ENCODE results near the gene HDDC2. TPM values are rescaled to one million over a fixed set of nuclear protein-coding genes. Genes with fewer than 3 reads are reported as not detected.

HDDC2 gene
- total RNA-seq, 1 donor from 2014 or later: 10.7 TPM

GRCh38 chr6:125269328-125269985, 32.3 kb downstream of the HDDC2 start:
- no peak for DNase-seq

GRCh38 chr6:125268765-125269164, 33.0 kb downstream of the HDDC2 start:
- DNase-seq: no peak

DNA sequence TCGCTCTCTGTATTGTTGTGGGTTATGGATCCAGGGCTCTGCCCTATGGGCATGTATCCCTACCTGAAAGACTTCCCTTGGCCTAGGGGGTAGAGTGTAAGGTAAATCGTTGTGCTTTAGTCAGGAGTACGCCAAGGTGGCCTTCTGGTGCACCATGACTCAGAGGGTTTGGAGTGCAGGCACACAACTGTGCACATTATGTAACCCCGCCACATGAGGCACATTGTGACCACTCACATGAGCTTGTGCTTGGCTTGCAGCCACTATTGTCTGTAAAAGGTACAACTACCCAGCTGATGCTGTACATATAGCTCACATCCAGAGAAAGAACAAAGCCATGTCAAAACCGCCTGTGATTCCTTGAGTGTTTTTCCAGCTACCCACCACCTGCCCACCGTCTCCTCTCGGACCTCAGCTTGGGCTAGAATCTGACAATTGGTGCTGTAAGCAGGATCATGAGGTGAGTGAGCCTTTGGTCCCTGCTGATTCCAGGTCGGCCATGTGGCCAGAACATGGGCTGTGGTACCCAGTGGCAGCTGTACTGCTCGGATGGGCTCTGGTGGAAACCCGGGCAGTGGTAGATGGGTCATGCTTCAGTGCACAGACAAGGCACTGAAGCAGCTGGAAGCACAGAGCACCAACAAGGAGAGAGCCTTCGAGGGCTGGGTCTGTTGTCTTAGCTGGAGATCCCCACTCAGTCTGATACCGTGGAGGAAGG, 33.8 kb downstream of the HDDC2 start:
- DNase-seq: peak; percentile 64

DNA sequence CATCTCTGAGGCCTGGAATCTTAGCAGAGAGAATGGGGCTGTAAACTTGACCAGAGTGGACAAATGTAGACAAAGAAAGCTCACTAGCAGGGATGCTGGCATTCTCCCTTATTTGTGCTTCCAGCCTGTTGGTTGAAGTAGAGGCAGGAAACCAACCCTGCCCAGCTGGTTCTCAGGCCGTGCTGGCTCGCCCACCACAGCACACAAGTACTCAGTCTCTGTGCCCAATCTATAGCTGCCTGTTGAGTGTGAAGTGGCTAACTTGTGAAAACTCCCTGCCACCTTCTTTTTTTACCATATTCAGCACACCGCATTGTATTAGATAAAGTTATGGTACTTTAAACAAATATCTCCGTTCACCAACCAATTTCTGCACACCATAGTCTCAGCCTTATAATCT, 37.3 kb downstream of the HDDC2 start:
- DNase-seq: no peak

- DNase-seq: no peak
Observed at GRCh38 chr6:125262016-125263013, 39.5 kb downstream of the HDDC2 start.

- DNase-seq: no peak
Observed at GRCh38 chr6:125259354-125259736, 42.4 kb downstream of the HDDC2 start.

DNA sequence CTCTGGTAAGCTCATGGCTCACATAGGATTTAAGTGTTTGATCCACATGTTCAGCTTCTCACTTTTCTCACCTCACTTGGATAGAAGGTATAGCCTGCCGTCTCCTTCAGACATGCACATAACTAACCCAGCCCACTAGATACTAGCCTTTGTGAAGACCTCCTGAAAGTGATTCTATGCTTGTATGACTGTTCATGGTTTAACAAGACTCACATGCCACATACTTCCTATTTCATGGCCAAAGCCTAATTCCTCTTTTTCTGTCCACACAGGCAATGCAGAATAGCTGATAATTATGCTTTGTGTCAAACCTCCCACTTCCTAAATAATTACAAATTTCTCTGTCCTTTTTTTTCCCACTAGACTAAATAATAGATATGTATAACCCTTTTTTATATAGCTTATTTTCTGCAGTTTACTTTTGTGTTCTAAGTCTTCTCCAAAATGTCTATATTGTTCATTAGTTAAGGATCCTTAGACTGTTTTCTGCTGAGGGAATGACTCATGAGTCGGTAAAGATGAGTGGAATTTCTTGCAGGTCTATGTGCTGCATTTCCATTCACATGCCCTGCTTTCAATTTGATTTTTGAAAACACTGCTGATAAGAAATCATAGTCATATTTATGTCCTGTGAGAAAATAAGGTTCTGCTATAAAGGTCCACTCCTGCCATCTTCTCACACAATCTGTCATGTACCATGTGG, 43.0 kb downstream of the HDDC2 start:
- no peak for DNase-seq

- DNase-seq: no peak
Observed at GRCh38 chr6:125257351-125257750, 44.4 kb downstream of the HDDC2 start.

DNA sequence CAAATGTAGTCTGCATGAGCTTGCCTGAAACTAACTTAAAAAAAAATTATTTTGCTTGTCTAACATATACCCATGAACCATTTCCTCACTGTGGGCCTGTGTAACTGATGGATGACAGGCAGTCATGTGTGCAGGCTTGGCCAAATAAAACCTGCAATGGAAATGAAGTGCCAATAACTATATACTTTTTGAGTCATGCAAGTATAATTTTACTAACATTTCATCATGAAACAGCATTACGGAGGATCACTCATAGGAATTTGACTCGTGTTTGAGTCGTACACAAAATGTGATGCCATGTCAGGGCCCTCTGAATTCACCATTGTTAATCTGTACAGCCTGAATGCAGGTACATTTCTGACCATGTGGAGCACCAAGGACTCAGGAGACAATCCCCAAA, 46.6 kb downstream of the HDDC2 start:
- no peak for DNase-seq

DNA sequence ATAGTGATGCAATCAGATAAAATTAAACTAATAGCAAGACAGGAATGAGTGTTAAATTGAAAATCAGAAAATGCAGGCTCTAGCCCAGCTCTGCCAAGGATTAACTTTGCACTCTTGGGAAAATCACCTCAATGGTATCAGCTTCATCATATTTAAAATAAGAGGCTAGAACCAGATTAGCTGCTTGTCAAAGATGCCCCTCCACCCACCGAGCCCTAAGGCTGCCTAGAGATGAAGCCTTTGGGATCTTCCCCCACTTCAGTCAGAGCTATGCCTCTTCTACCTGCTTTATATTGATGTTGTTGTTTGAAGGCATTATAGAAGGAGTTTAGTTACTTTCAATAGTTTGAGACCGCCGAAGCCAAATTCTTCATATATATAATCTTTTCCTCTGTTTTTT, 47.4 kb downstream of the HDDC2 start:
- DNase-seq: no peak

DNA sequence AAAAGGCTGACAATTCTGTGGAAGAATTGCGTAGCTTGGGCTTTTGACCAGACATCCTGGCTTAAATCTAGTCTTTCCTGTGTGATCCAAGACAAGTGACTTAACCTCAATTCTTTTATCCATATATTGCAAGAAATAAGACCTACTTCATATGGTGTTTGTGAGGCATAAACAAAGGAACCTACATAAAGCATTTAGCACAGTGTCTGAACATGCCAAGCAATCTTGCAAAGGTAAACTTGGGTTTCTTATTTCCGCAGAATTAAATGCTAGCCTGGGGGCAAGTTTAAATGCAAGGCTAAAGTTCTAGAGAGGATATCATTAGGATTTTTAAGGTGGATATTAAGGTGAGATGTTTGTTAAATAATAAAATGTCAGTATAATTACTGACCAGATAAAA, 47.9 kb downstream of the HDDC2 start:
- no peak for DNase-seq

DNA sequence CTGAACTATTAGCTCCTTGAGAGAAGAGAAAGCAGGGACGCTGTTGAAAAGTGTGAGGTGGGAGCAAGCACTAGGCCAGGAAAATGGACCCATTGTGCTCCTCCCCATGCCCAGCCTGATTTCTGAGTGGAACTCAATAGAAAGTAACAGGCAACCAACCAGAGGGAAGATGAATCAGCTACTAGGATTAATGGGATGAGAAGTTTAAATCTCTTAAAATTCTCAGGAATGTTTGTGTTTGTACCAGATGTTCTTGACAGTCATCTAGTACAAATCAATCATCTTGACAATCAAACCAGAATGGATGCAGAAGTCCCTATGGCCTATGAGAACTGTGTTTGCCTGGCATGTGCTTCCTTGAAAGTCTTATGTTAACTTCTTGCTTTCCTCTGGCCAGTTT, 48.9 kb downstream of the HDDC2 start:
- DNase-seq: no peak

DNA sequence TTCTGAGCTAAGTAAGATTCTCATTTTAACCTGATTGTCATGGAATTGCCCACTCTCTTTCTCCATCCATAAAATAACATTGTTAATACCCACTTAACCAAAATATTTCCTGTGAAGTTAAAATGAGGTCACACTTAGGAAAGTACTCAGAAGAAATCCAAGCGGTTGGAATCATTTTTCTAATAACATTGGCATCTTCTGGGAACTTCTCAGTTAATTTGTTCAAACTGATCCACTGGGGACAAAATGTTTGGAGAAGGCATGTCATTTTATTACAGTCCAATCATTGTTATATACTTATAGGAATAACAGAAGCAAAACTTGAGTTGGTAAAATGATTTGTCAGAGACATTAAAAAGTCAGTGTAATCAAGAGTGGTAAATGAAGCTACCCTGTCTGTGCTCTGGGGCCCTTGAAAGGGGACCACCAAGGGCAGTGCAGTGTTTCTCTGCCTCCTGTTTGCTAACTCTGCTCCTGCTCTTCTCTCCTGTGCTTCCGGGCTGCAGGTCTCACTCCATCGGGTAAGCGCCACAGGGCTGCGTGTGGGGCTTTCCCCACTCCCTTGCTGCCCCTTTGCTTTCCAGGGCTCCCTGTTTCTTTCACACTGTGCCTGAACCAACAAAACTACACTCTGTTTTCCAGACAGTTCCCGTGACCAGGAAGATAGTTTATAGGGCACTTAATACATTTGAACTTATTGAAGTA, 50.1 kb downstream of the HDDC2 start:
- DNase-seq: no peak

- no peak for DNase-seq
Observed at GRCh38 chr6:125250511-125250910, 51.3 kb downstream of the HDDC2 start.

- DNase-seq: no peak
Observed at GRCh38 chr6:125248136-125248535, 53.6 kb downstream of the HDDC2 start.

DNA sequence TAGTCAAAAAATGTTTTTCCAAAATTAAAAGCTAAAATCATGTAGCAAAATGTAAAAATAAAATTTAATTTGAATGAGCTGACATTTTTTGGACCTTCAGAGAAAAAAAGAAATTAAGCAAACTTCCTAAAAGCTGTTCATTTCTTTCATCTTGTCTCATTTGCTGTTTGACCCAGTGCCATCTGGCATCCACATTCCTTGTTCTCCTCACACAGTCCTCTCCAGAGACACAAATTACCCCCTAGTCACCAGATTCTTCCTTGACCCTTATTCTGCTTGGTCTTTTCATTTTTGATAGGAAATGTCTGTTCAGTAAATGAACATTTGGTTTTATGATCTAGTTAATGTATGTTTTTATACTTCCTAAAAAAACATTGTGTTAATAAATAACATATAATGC, 55.2 kb downstream of the HDDC2 start:
- DNase-seq: no peak

DNA sequence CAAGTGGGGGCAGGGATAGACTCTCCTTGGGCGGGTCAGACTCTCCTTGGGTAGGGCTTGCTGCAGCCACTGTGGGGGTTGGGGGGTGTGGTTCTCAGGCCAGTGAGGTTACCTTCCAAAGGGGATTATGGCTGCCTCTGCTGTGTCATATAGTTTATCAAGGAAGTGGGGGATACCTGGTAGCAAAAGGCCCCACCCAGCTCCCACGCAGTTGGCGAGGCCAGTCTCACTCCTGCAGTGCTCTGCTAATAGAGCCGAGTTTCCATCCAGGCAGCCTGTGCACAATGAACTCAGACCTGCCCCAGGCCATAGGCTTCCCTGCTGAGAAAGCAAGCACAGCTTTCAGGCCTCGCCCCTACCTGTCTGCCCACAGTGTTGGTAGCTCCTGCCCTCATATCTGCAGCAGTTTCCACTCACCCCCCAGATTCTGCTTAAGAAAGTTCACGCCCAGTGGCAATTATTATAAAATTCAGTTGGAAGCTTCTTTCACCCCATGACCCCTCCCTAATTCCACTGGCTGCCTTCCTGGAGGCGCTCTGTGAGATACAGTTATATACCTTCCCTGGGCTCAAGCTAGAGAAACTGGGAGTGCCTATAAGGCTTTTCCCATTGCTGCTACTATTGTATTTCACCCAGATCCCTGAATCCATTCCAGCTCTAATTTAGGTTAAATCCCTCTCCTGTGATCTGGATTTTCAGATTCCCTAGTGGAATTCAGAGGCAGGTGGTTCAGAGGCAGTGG, 56.1 kb downstream of the HDDC2 start:
- no peak for DNase-seq

DNA sequence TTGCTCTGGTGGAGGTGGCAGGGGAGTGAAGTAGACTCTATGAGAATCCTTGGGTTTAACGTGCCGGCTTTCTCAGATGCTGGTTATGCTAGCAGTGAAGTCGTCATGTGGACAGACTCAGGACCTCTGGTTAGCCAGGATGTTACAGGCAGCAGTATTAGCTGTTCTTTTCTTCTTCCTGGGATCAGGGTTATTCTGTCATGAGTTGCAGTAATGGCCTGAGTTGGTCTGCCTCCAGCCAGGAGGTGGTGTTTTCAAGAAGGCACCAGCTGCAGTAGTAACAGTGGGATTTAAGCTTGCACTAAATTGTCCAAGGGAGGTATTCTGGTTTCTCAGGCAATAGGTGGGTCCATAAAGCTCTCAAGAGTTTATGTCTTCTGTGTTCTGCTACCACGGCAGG, 56.7 kb downstream of the HDDC2 start:
- no peak for DNase-seq

DNA sequence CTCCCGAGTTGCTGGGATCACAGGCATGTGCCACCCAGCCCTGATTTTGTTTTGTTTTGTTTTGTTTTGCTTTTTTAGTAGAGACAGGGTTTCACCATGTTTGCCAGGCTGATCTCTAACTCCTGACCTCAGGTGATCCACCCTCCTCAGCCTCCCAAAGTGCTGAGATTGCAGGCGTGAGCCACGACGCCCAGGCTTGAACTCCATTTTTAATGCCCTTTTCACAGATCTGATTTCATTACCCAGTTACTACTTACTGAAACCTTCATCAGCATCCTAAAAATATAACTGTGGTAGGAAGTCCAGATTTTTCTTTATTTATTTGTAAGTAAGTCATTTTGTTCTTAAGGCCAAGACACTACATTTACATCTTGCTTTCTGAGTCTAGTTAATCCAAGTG, 64.0 kb downstream of the HDDC2 start:
- DNase-seq: no peak

DNA sequence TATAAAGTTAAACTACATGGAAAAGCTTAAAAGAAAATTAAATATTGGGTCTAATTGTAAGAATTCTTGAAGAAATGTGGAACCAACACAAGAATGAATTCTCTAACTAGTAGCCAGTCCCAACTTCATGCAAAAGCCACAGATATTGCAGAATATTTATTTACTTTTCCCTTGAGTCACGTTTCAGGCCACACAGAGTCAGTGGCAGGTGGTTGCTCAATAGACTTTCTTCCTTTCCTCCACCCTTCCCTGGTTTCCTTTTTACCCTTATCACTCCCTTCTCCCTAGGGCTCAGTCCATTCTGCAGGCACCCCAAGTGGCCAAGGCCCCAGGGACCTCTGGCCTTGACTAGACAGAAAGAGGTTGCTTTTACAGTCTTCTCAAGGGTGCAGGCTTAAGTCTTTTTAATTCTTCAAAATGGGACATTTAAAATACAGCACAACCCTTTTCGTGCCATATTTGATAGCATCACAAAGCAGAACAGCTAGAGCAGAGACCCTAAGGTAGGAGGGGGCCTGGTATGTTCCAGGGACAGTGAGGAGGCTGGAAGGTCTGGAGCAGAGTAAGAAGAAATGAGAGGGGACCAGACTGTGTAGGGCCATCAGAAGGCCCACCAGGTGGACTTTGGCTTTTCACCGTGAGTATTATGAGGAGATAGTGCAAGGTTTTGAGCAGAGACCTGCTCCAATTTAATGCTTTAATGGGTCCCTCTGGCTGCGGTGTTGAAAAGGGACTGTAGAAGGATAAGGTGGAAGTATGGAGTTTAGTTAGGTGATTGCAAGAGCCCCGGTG, 65.0 kb downstream of the HDDC2 start:
- no peak for DNase-seq

DNA sequence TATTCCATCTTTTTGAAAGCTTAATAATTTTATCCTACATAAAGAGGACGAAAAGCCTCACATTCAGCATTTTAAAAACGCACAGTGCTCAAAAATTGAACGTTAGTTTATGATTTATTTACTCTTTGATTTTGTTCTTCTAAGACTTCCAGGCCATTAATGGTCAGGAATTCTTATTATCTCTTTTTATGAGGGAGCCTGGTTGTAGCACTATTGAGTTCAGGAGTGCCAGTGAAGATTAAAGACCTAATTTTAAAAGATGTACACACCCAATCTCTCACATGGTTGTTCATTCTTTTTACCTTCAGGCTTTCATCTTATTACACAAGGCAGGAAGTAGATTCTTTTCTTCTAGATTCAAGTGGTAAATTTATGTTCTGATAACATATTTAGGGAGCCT, 68.6 kb downstream of the HDDC2 start:
- DNase-seq: no peak
